Subcutaneous abdominal adipose tissue (tissue), 5 donors: ENCODE data around the gene RAB20.

Source experiments
- H3K27ac ChIP-seq: one replicate; pipeline ENCODE4 v1.7.0; 2013; ENCODE audit warnings: low read depth, mild to moderate bottlenecking, inconsistent platforms, low read length, moderate library complexity
- H3K27me3 ChIP-seq, 5 donors: one replicate each; pipeline ENCODE4 v1.7.0; 2013; ENCODE audit warnings: low read length in 5 of 5, inconsistent platforms in 1 of 5; ENCODE audit not compliant: control insufficient read depth in 5 of 5, insufficient read depth in 4 of 5
- H3K36me3 ChIP-seq, 5 donors: one replicate each; pipeline ENCODE4 v1.7.0; 2013; ENCODE audit warnings: low read length in 5 of 5; ENCODE audit not compliant: control insufficient read depth in 5 of 5, insufficient read depth in 5 of 5
- H3K4me1 ChIP-seq, 5 donors: one replicate each; pipeline ENCODE4 v1.7.0; 2013; ENCODE audit warnings: low read length in 5 of 5, mild to moderate bottlenecking in 3 of 5, moderate library complexity in 1 of 5; ENCODE audit not compliant: control insufficient read depth in 5 of 5, insufficient read depth in 5 of 5
- H3K4me3 ChIP-seq, 5 donors: one replicate each; pipeline ENCODE4 v1.7.0; 2013; ENCODE audit warnings: low read length in 5 of 5, low read depth in 1 of 5
- H3K9ac ChIP-seq, 5 donors: one replicate each; pipeline ENCODE4 v1.7.0; 2013; ENCODE audit warnings: low read length in 5 of 5, mild to moderate bottlenecking in 4 of 5, moderate library complexity in 3 of 5
- H3K9me3 ChIP-seq, 5 donors: one replicate each; pipeline ENCODE4 v1.7.0; 2013; ENCODE audit warnings: low read length in 5 of 5; ENCODE audit not compliant: control insufficient read depth in 5 of 5
- donor health status: healthy.
- donor health status: healthy.
- donor health status: healthy.
- donor health status: healthy.
- donor health status: healthy.

RAB20 gene

DNA sequence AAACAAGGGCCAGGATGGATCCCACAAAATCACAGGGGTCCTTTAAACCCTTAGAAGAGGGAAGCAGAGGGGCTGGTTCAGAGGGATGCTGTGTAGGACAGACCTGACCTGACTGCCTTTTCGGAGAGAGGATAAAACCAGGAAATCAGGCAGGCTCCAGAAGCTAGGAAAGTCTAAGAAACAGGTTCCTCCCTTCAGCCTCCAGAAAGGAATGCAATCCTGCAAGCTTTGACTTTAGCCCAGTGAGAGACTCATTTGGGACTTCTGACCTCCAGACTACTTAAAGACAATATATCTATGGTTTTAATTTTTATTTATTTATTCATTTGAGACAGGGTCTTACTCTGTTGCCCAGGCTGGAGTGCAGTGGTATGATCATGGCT is 5.3 kb downstream of the RAB20 start:
- Histone ChIP-seq H3K27ac (no peak overlapping the region), H3K4me1 (peaks cover 8 to 70% (median 56%) of the 10 kb centered on the region in 5 donors), H3K9ac (no peak overlapping the region)

DNA sequence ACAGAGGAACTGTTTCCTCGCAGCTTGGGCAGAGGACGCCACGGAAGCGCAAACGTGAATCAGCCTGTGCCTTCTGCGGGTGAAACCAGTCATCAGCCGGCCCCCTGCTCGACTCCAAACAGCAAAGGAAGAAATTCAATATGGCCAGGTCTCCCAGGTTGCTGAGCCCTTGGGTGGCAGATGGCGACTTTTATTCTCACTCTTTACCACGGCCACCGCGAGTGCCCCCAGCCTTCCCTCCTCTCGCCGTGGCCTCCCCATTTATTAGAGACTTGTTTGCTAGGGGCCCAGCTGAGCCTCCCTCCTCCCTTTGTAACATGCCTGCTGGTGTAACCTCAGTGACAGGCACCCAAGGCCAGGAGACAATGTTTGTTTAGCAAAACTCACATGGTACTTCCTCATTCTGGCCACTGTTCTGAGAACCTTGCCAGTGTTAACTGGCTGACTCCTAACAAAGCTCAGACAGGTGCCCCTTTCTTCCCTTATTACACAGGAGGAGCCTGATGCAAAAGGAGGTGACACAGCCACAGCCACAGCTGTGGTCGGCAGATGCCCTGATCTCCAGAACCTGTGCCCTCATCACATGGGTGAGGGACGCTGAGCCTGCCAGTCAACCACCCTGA is 5.8 kb downstream of the RAB20 start:
- Histone ChIP-seq H3K36me3 (peaks cover 0 to 20% (median 9%) of the 10 kb centered on the region in 5 donors), H3K4me1 (peaks cover 8 to 70% (median 59%) of the 10 kb centered on the region in 5 donors), H3K9me3 (no peaks in the 10 kb centered on the region), H3K27me3 (no peaks in the 10 kb centered on the region), H3K27ac (no peak overlapping the region), H3K4me3 (no peak overlapping the region), H3K9ac (no peak overlapping the region)

More for the DNA sequence above, 5.3 kb downstream of the RAB20 start:
- H3K9me3 ChIP-seq = no peaks in the 10 kb centered on the region
- no peak overlapping the region for H3K4me3 ChIP-seq
- no peaks in the 10 kb centered on the region for H3K27me3 ChIP-seq
- peaks cover 0 to 20% (median 9%) of the 10 kb centered on the region in 5 donors for H3K36me3 ChIP-seq

DNA sequence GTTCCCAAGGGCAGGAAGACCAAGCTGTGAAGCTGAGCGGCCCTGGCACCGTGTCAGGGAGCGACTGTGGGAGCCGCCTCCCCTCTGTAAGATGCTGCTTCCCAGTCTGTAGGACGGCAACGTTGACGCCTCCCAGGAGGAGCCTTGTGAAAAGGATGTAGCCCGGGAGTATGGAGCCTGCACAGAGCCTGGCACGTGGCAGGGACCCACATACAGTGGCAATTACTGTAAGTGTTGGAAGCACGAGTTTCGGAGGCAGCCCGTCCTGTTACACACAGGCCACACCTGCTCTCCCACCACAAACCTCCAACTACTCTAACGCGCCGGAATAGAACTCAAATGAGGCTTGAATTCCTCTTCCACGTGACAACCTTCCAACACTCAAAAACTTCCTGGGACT is 6.6 kb downstream of the RAB20 start:
- Histone ChIP-seq H3K27me3 (no peaks in the 10 kb centered on the region), H3K4me1 (peaks cover 7 to 67% (median 53%) of the 10 kb centered on the region in 5 donors), H3K9me3 (no peaks in the 10 kb centered on the region), H3K36me3 (peaks cover 0 to 24% (median 9%) of the 10 kb centered on the region in 5 donors), H3K27ac (no peak overlapping the region), H3K4me3 (no peak overlapping the region), H3K9ac (no peak overlapping the region)

DNA sequence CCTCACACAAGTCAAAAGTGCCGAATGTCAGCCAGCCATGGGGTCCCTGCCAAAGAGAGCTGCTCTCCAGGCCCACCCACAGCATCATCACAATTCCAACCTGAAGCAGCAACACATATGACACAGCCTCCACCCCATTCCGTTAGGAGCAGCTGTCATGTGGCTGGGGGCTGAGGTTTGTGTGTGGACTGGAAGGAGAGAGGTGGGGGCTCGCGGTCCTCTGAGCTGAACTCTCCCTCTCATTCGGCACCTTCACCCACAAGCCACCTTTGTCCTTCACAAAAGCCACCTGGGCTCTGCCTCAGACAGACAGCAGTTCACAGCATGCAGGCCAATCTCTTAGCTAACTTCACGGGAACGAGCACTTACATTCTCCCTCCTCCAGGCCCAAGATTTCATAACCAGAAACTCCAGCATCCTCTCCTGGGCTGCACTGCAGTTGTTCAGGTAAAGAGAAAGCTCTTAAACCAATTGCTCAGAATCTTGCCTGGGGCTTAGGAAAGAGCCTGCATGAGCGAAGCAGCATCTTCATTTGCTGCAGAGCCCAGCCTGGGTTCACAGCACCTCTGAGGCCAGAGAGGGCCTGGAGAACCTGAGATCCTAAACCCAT is 7.2 kb downstream of the RAB20 start:
- no peaks in the 10 kb centered on the region for H3K27me3 ChIP-seq
- H3K4me3 ChIP-seq = no peak overlapping the region
- H3K9ac ChIP-seq = no peak overlapping the region
- H3K36me3 ChIP-seq = peaks cover 0 to 24% (median 9%) of the 10 kb centered on the region in 5 donors
- peaks cover 1 to 61% (median 47%) of the 10 kb centered on the region in 5 donors for H3K4me1 ChIP-seq
- H3K27ac ChIP-seq = no peak overlapping the region
- no peaks in the 10 kb centered on the region for H3K9me3 ChIP-seq

GRCh38 chr13:110553417-110553816 is 8.1 kb downstream of the RAB20 start:
- peaks cover 1 to 55% (median 38%) of the 10 kb centered on the region in 5 donors for H3K4me1 ChIP-seq

DNA sequence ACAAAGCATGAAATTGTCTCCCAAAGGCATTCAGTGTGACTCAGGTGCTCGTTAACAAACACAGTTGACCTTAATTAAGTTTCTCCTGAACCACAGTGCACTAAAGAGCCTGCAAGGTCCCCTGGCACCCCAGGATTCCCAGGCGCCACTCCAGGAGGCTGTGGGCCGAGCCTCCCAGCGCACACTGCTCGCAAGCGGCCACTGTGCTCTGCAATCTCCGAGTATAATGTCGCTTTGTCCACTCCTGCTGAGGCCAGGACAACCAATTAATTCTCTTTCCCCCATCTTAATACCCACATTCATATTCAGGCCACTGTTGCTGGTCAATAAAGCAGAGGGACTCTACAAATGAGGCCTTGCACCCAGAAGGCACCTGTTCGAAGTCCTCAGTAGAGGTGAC is 8.8 kb downstream of the RAB20 start:
- Histone ChIP-seq H3K27me3 (no peaks in the 10 kb centered on the region), H3K36me3 (peaks cover 0 to 27% (median 9%) of the 10 kb centered on the region in 5 donors), H3K9me3 (no peaks in the 10 kb centered on the region), H3K4me1 (peaks cover 1 to 51% (median 33%) of the 10 kb centered on the region in 5 donors), H3K27ac (no peak overlapping the region), H3K4me3 (no peak overlapping the region), H3K9ac (no peak overlapping the region)

More at GRCh38 chr13:110553417-110553816, 8.1 kb downstream of the RAB20 start:
- Histone ChIP-seq H3K9ac (no peak overlapping the region), H3K27ac (no peak overlapping the region), H3K36me3 (peaks cover 0 to 28% (median 9%) of the 10 kb centered on the region in 5 donors), H3K4me3 (no peak overlapping the region), H3K9me3 (no peaks in the 10 kb centered on the region), H3K27me3 (no peaks in the 10 kb centered on the region)

DNA sequence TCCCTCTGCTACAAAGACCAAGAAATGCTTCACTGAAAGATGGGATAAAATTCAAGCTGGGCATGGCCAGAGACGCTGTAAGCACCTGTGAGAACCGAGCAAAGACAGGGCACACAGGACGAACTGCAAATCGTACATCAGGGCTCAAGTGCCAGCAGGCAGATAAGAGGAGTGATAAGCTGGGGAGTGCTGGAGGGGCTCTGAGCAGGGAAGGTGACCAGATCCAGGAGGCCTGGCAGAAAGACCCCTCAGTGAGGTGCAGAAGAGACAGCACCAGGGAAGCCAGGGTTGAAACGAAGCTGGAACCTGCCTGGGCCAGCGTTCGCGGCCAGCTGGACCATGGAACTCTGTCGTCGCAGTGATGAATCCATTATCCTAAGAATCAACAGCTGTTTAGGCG is 10.2 kb downstream of the RAB20 start:
- Histone ChIP-seq H3K9me3 (no peaks in the 10 kb centered on the region), H3K27me3 (no peaks in the 10 kb centered on the region), H3K36me3 (peaks cover 0 to 16% (median 7%) of the 10 kb centered on the region in 5 donors), H3K27ac (no peak overlapping the region), H3K4me1 (peaks cover 5 to 52% (median 35%) of the 10 kb centered on the region in 5 donors), H3K4me3 (no peak overlapping the region), H3K9ac (no peak overlapping the region)

- Histone ChIP-seq H3K27me3 (no peaks in the 10 kb centered on the region), H3K9me3 (no peaks in the 10 kb centered on the region), H3K4me1 (peaks cover 5 to 42% (median 28%) of the 10 kb centered on the region in 5 donors), H3K36me3 (peaks cover 0 to 11% (median 2%) of the 10 kb centered on the region in 5 donors), H3K4me3 (no peak overlapping the region), H3K9ac (no peak overlapping the region), H3K27ac (no peak overlapping the region)
These were observed 11.7 kb downstream of the RAB20 start for GRCh38 chr13:110549795-110550160.

DNA sequence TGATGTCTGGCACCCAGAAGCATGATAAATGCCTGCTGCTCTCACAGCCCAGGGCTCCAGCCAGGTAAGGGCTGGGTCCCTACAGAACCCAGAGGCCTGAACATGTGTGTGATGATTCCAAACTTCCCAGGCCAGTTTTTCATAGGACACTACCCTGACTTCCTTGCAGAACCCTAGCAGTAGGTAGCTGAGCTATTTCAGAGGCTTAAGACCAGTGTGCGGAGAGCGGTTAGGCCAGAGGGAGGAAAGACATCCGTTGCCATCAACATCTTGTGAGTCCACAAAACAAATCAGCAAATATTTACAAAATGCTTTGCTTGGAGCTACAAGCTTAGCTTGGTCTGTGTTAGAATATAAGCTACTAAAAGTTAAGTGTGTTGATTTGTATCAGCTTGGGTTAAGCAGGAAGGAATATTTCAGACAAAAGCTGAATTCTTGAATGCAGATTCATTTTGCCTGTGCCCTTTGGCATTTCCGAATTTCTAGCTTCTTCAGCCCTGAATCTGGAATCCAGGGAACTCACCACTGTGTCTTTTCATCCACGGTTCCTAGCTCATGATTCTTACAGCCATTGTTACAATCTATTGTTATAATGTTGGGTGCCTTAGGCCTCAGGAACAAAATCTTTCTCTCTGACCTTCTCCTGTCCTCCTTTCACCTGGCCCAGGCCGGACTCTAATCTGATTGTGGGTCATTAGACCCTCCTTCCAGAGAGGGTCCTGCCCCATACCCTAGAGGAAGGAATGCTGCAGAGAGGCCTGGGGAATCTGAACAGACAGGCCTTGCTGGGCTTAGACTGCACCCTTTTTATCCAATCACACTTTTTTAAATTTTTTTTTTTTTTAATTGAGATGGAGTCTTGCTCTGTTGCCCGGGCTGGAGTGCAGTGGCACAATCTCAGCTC is 12.4 kb downstream of the RAB20 start:
- H3K27me3 ChIP-seq = no peaks in the 10 kb centered on the region
- H3K4me3 ChIP-seq = no peak overlapping the region
- H3K27ac ChIP-seq = no peak overlapping the region
- H3K9me3 ChIP-seq = no peaks in the 10 kb centered on the region
- H3K9ac ChIP-seq = no peak overlapping the region
- peaks cover 0 to 9% (median 0%) of the 10 kb centered on the region in 5 donors for H3K36me3 ChIP-seq
- peaks cover 5 to 37% (median 27%) of the 10 kb centered on the region in 5 donors for H3K4me1 ChIP-seq
